HepG2 (cell line): ENCODE measurements around the gene DIABLO. TPM values are rescaled to one million over a fixed set of nuclear protein-coding genes. Genes with fewer than 3 reads are reported as not detected.

ENCODE experiments used
- CHCHD3 ChIP-seq: sonication (generic); formaldehyde crosslinking; IDR thresholded peaks from 2 replicates; pipeline ENCODE4 v1.8.0; 2022; ENCODE audit warnings: mild to moderate bottlenecking, missing genetic modification reagents, moderate library complexity
- ERF ChIP-seq: IDR thresholded peaks from 2 replicates; pipeline ENCODE4 v1.6.1; 2018; ENCODE audit warnings: missing biosample characterization, missing genetic modification reagents
- GPN1 ChIP-seq: sonication (generic); formaldehyde crosslinking; IDR thresholded peaks from 2 replicates; pipeline ENCODE4 v1.5.1; 2020; ENCODE audit warnings: missing genetic modification reagents, borderline replicate concordance
- KLF11 ChIP-seq: IDR thresholded peaks from 2 replicates; pipeline ENCODE4 v1.6.1; 2016; ENCODE audit warnings: missing compliant biosample characterization
- MXD1 ChIP-seq: sonication (generic); formaldehyde crosslinking; IDR thresholded peaks from 2 replicates; pipeline ENCODE4 v1.4.0; 2020; ENCODE audit warnings: mild to moderate bottlenecking, missing genetic modification reagents
- PLSCR1 ChIP-seq: sonication (generic); formaldehyde crosslinking; IDR thresholded peaks from 2 replicates; pipeline ENCODE4 v1.5.0; 2020; ENCODE audit warnings: missing genetic modification reagents, mild to moderate bottlenecking, borderline replicate concordance
- POLR2A ChIP-seq, 2 experiments: IDR thresholded peaks; 2 replicates each; pipeline ENCODE4 v1.6.1; 2011; ENCODE audit warnings: low read depth in 2 of 2, low read length in 2 of 2, mild to moderate bottlenecking in 1 of 2, moderate library complexity in 1 of 2; ENCODE audit not compliant: insufficient read depth in 1 of 2
- PRMT3 ChIP-seq: sonication (generic); formaldehyde crosslinking; IDR thresholded peaks from 2 replicates; pipeline ENCODE4 v1.8.1; 2022; ENCODE audit warnings: low read depth, mild to moderate bottlenecking, moderate library complexity, missing genetic modification reagents, borderline replicate concordance
- SUZ12 ChIP-seq: fragments of 150-350 bp; IDR thresholded peaks from 2 replicates; pipeline ENCODE4 v1.6.1; 2014; ENCODE audit warnings: low read depth, low read length
- ZFAT ChIP-seq: sonication (generic); formaldehyde crosslinking; conservative IDR thresholded peaks from 2 replicates; pipeline ENCODE4 v1.8.1; 2023; ENCODE audit warnings: missing genetic modification reagents, inconsistent platforms
- ZNF362 ChIP-seq: sonication (generic); formaldehyde crosslinking; IDR thresholded peaks from 2 replicates; pipeline ENCODE4 v1.4.0; 2020; ENCODE audit warnings: missing genetic modification reagents, mild to moderate bottlenecking, borderline replicate concordance
- ZNF546 ChIP-seq: sonication (generic); formaldehyde crosslinking; conservative IDR thresholded peaks from 2 replicates; pipeline ENCODE4 v1.8.1; 2023; ENCODE audit warnings: mild to moderate bottlenecking, missing genetic modification reagents
- ZNF577 ChIP-seq: sonication (generic); formaldehyde crosslinking; IDR thresholded peaks from 2 replicates; pipeline ENCODE4 v1.4.0; 2020; ENCODE audit warnings: mild to moderate bottlenecking, low read depth, missing genetic modification reagents, borderline replicate concordance
- ZNF609 ChIP-seq: sonication (generic); formaldehyde crosslinking; IDR thresholded peaks from 2 replicates; pipeline ENCODE4 v1.4.0; 2020; ENCODE audit warnings: mild to moderate bottlenecking, missing genetic modification reagents, borderline replicate concordance
- ZNF724P ChIP-seq: sonication (generic); formaldehyde crosslinking; IDR thresholded peaks from 2 replicates; pipeline ENCODE4 v1.8.0; 2022; ENCODE audit warnings: missing genetic modification reagents, borderline replicate concordance
- ZNF782 ChIP-seq: sonication (generic); formaldehyde crosslinking; IDR thresholded peaks from 2 replicates; pipeline ENCODE4 v1.4.0; 2020; ENCODE audit warnings: missing genetic modification reagents, mild to moderate bottlenecking, borderline replicate concordance
- ZNF784 ChIP-seq: sonication (generic); formaldehyde crosslinking; IDR thresholded peaks from 2 replicates; pipeline ENCODE4 v1.5.1; 2020; ENCODE audit warnings: missing genetic modification reagents, mild to moderate bottlenecking, borderline replicate concordance
- ZNF878 ChIP-seq: sonication (generic); formaldehyde crosslinking; IDR thresholded peaks from 2 replicates; pipeline ENCODE4 v1.8.1; 2023; ENCODE audit warnings: mild to moderate bottlenecking, missing genetic modification reagents, moderate library complexity
- ZSCAN25 ChIP-seq: sonication (generic); formaldehyde crosslinking; IDR thresholded peaks from 2 replicates; pipeline ENCODE4 v1.8.0; 2022; ENCODE audit warnings: mild to moderate bottlenecking, missing genetic modification reagents
- ZSCAN31 ChIP-seq: sonication (generic); formaldehyde crosslinking; IDR thresholded peaks from 2 replicates; pipeline ENCODE4 v1.5.0; 2020; ENCODE audit warnings: low read depth, mild to moderate bottlenecking, missing genetic modification reagents
- polyA plus RNA-seq, 8 experiments: library from polyadenylated mRNA; depleted of rRNA in 3 of 8; stranded (reverse) in 7 of 8; unstranded in 1 of 8; fragments of >200 nt; fragmentation: Illumina TruSeq in 4 of 8; extraction: Trizol in 4 of 8; gene quantifications; 2 replicates each; pipeline versions ENCODE4 v1.2.1 to v1.2.3, GENCODE V29; 2011 to 2016; ENCODE audit warnings: low read depth in 4 of 8, missing spikeins in 1 of 8, mixed read lengths in 1 of 8; ENCODE audit not compliant: insufficient read depth in 1 of 8
- total RNA-seq, 5 experiments: library from RNA; depleted of rRNA; stranded (reverse); fragments of >200 nt; fragmentation: Illumina TruSeq; extraction: Trizol; gene quantifications; 2 replicates each; pipeline ENCODE4 v1.2.3, GENCODE V29; 2016; ENCODE audit warnings: low read depth in 1 of 5

The DIABLO gene
- total and polyA plus RNA-seq, 2 of the 13 experiments (the other 11 are each of a cell fraction or from before 2014, with no cell fraction given) = 20.7 to 70.9 TPM

- TF ChIP-seq PLSCR1 (CRISPR knock-in tag) (0 out of 2 replicates have a peak, but pooled peaks have one; percentile 55), ZFAT (CRISPR knock-in tag) (no peak; the same call in 1 of the 2 replicates), ZNF362 (CRISPR knock-in tag) (peak; percentile 40), ZNF724P (CRISPR knock-in tag) (peak; percentile 82; the same call in 1 of the 2 replicates), CHCHD3 (peak; percentile 97; the same call in 1 of the 2 replicates), ZSCAN31 (CRISPR knock-in tag) (peak; percentile 79), ZSCAN25 (CRISPR knock-in tag) (no peak), ZNF784 (0 out of 2 replicates have a peak, but pooled peaks have one; percentile 15), SUZ12 (no peak), ZNF577 (no peak), ZNF782 (peak; percentile 94; the same call in 1 of the 2 replicates), ZNF878 (peak; percentile 89; the same call in 1 of the 2 replicates), KLF11 (CRISPR knock-in tag) (peak; percentile 63; the same call in 1 of the 2 replicates), POLR2A (IDR thresholded peaks at IDR 0.05; ENCODE audit: insufficient read depth in 1 of 2, low read depth in 2 of 2, low read length in 2 of 2) (no peak), ERF (CRISPR knock-in tag) (peak; percentile 77), PRMT3 (CRISPR knock-in tag) (0 out of 2 replicates have a peak, but pooled peaks have one; percentile 69), MXD1 (CRISPR knock-in tag) (peak; percentile 95), ZNF609 (CRISPR knock-in tag) (peak; percentile 24; the same call in 1 of the 2 replicates), GPN1 (peak; percentile 93; the same call in 1 of the 2 replicates), ZNF546 (CRISPR knock-in tag) (peak; percentile 89; the same call in 1 of the 2 replicates)
These were observed 694 bp upstream of the DIABLO start (continued) for GRCh38 chr12:122226366-122227125.
